WTC11 (cell line): ENCODE data around the gene TMEM181. TPM values are rescaled to one million over a fixed set of nuclear protein-coding genes. Genes with fewer than 3 reads are reported as not detected.
"Not testable (repeated sequence)": the region's sequence is repeated elsewhere in the genome, so short reads cannot be mapped to it uniquely, and the experiment has no call there.

Source experiments
- ATAC-seq: fragments of 200-7000 bp; cut with Tn5 transposase; 2 replicates; pipeline ENCODE4 v1.10.0; 2021; ENCODE audit warnings: mild to moderate bottlenecking, moderate library complexity
- CTCF ChIA-PET: fragments of 300-600 bp; sonication (Branson Sonifier 250); formaldehyde crosslinking; loops from one replicate; lab custom pipeline; 2021; ENCODE audit warnings: antibody characterized with exemption; lab: Charles Lee
- POLR2A ChIA-PET: fragments of 350-600 bp; sonication (Branson Sonifier 250); formaldehyde crosslinking; loops from one replicate; lab custom pipeline; 2021; ENCODE audit warnings: antibody characterized with exemption; lab: Charles Lee
- DNase-seq: peaks from one replicate; pipeline ENCODE4 v3.0.0; 2021; ENCODE audit warnings: low spot score
- H3K27ac Mint-ChIP-seq: 2 replicates; pipeline ENCODE4 v1.8.0; 2021; ENCODE audit warnings: mixed read lengths
- H3K27me3 Mint-ChIP-seq: 2 replicates; pipeline ENCODE4 v1.8.0; 2021; ENCODE audit warnings: low read depth, mild to moderate bottlenecking, moderate library complexity, mixed read lengths
- H3K36me3 Mint-ChIP-seq: 2 replicates; pipeline ENCODE4 v1.8.0; 2021; ENCODE audit warnings: mixed read lengths
- H3K4me1 Mint-ChIP-seq: 2 replicates; pipeline ENCODE4 v1.8.0; 2022; ENCODE audit warnings: mixed read lengths
- H3K4me3 Mint-ChIP-seq: 2 replicates; pipeline ENCODE4 v1.8.0; 2021; ENCODE audit warnings: mild to moderate bottlenecking, moderate library complexity, mixed read lengths
- H3K9me3 Mint-ChIP-seq: 2 replicates; pipeline ENCODE4 v1.8.0; 2021; ENCODE audit warnings: mixed read lengths
- AFF4 ChIP-seq: sonication (generic); formaldehyde crosslinking; IDR thresholded peaks from 2 replicates; pipeline ENCODE4 v1.8.1; 2023; ENCODE audit warnings: mild to moderate bottlenecking, missing genetic modification reagents, borderline replicate concordance
- CTCF ChIP-seq: fragments of 200-600 bp; IDR thresholded peaks from 2 replicates; pipeline ENCODE4 v1.8.0; 2022; ENCODE audit warnings: antibody characterized with exemption
- ERG ChIP-seq: fragments of 250-450 bp; sonication (Bioruptor Pico); IDR thresholded peaks from 2 replicates; pipeline ENCODE4 v1.8.0; 2021; ENCODE audit warnings: mild to moderate bottlenecking
- IRF2 ChIP-seq: sonication (generic); formaldehyde crosslinking; IDR thresholded peaks from 2 replicates; pipeline ENCODE4 v1.8.0; 2022; ENCODE audit warnings: low read depth, missing genetic modification reagents, borderline replicate concordance
- KAT7 ChIP-seq: sonication (generic); formaldehyde crosslinking; IDR thresholded peaks from 2 replicates; pipeline ENCODE4 v1.8.1; 2023; ENCODE audit warnings: missing genetic modification reagents, mild to moderate bottlenecking, borderline replicate concordance
- MAX ChIP-seq: sonication (generic); formaldehyde crosslinking; IDR thresholded peaks from 2 replicates; pipeline ENCODE4 v1.8.0; 2022; ENCODE audit warnings: mild to moderate bottlenecking, missing genetic modification reagents
- MYBL2 ChIP-seq: sonication (generic); formaldehyde crosslinking; IDR thresholded peaks from 2 replicates; pipeline ENCODE4 v1.8.1; 2023; ENCODE audit warnings: mild to moderate bottlenecking, moderate library complexity, missing genetic modification reagents
- NR2C2 ChIP-seq: sonication (generic); formaldehyde crosslinking; IDR thresholded peaks from 2 replicates; pipeline ENCODE4 v1.8.0; 2022; ENCODE audit warnings: mild to moderate bottlenecking, missing genetic modification reagents
- PRDM15 ChIP-seq: sonication (generic); formaldehyde crosslinking; IDR thresholded peaks from 2 replicates; pipeline ENCODE4 v1.8.0; 2022; ENCODE audit warnings: missing genetic modification reagents
- RORB ChIP-seq: fragments of 250-450 bp; sonication (Bioruptor Pico); IDR thresholded peaks from 2 replicates; pipeline ENCODE4 v1.9.0; 2021; ENCODE audit warnings: mild to moderate bottlenecking
- SMAD3 ChIP-seq: sonication (generic); formaldehyde crosslinking; IDR thresholded peaks from 2 replicates; pipeline ENCODE4 v1.8.0; 2022; ENCODE audit warnings: missing genetic modification reagents, mild to moderate bottlenecking, borderline replicate concordance
- ZNF232 ChIP-seq: sonication (generic); formaldehyde crosslinking; IDR thresholded peaks from 2 replicates; pipeline ENCODE4 v1.8.0; 2022; ENCODE audit warnings: mild to moderate bottlenecking, missing genetic modification reagents
- ZNF423 ChIP-seq: fragments of 250-450 bp; sonication (Bioruptor Pico); IDR thresholded peaks from 2 replicates; pipeline ENCODE4 v2.1.2; 2022; ENCODE audit warnings: mild to moderate bottlenecking, moderate library complexity
- ZNF671 ChIP-seq: fragments of 250-450 bp; sonication (Bioruptor Pico); IDR thresholded peaks from 2 replicates; pipeline ENCODE4 v1.8.0; 2021; ENCODE audit warnings: mild to moderate bottlenecking
- total RNA-seq: library from RNA; stranded (reverse); gene quantifications from 3 replicates; pipeline ENCODE4 v1.2.3, GENCODE V29; 2021

Gene TMEM181
- total RNA-seq, 1 experiment from 2014 or later: 18.8 TPM

- TF ChIP-seq ZNF232 (CRISPR knock-in tag) (no peak), RORB (no peak), ZNF423 (CRISPR knock-in tag) (no peak), AFF4 (CRISPR knock-in tag) (no peak), ZNF671 (CRISPR knock-in tag) (no peak)
- POLR2A ChIA-PET: interaction anchor here (1.0 kb wide), 1 partner anchor 17 kb away, joined by 3 read pairs; no protein-coding TSS in a partner anchor
- H3K27ac Mint-ChIP-seq: no peak overlapping the region
- ATAC-seq: no peak
- H3K9me3 Mint-ChIP-seq: peaks cover 3% of the 10 kb centered on the region; the same call in 1 of the 2 replicates
- H3K36me3 Mint-ChIP-seq: no peaks in the 10 kb centered on the region
- CTCF ChIA-PET: interaction anchor here (0.5 to 2.6 kb wide), 13 partner anchors 16 to 615 kb away, joined by 3 to 28 read pairs (median 6); partner anchors contain the start of gene TMEM181
- peaks cover 21% of the 10 kb centered on the region for H3K4me1 Mint-ChIP-seq
- no peak overlapping the region for H3K4me3 Mint-ChIP-seq
- DNase-seq: no peak
- H3K27me3 Mint-ChIP-seq: peaks cover 43% of the 10 kb centered on the region
These were observed 40.1 kb upstream of the TMEM181 start for GRCh38 chr6:158519761-158520160.

- H3K9me3 Mint-ChIP-seq, CTCF ChIA-PET, H3K4me3 Mint-ChIP-seq, DNase-seq, H3K27ac Mint-ChIP-seq, POLR2A ChIA-PET, ATAC-seq, H3K36me3 Mint-ChIP-seq: not testable (repeated sequence)
- peaks cover 15% of the 10 kb centered on the region for H3K4me1 Mint-ChIP-seq
- H3K27me3 Mint-ChIP-seq: peaks cover 40% of the 10 kb centered on the region
These were observed 38.9 kb upstream of the TMEM181 start for GRCh38 chr6:158520975-158521374.

GRCh38 chr6:158521759-158522158 lies 38.1 kb upstream of the TMEM181 start:
- peaks cover 37% of the 10 kb centered on the region for H3K27me3 Mint-ChIP-seq
- H3K36me3 Mint-ChIP-seq: no peaks in the 10 kb centered on the region
- no peak overlapping the region for H3K27ac Mint-ChIP-seq
- ChIA-PET POLR2A (no interaction called here), CTCF (no interaction called here)
- H3K9me3 Mint-ChIP-seq: peaks cover 6% of the 10 kb centered on the region
- peaks cover 11% of the 10 kb centered on the region for H3K4me1 Mint-ChIP-seq
- no peak overlapping the region for H3K4me3 Mint-ChIP-seq
- no peak for TF ChIP-seq RORB
- TF ChIP-seq NR2C2: no peak
- TF ChIP-seq KAT7 (CRISPR knock-in tag): no peak
- no peak for TF ChIP-seq MAX
- TF ChIP-seq IRF2 (CRISPR knock-in tag): no peak
- no peak for TF ChIP-seq ERG (CRISPR knock-in tag)
- TF ChIP-seq SMAD3: no peak
- TF ChIP-seq PRDM15 (CRISPR knock-in tag): no peak
- TF ChIP-seq MYBL2 (CRISPR knock-in tag): no peak
- TF ChIP-seq CTCF: no peak
- no peak for DNase-seq
- ATAC-seq: no peak
